PC-9 (cell line): Measurements from ENCODE around the gene FBXO7. TPM values are rescaled to one million over a fixed set of nuclear protein-coding genes. Genes with fewer than 3 reads are reported as not detected.

ENCODE experiments used
- BruUV-seq: library from RNA; stranded (reverse); fragments of 400-500 nt; replicated peaks from 2 replicates; lab custom pipeline; 2021; lab: Mats Ljungman, UMichigan
- CTCF ChIA-PET: fragments of 300-600 bp; sonication (Branson Sonifier 250); formaldehyde crosslinking; loops from one replicate; lab custom pipeline; 2022; ENCODE audit warnings: antibody characterized with exemption; lab: Charles Lee
- POLR2A ChIA-PET: fragments of 300-600 bp; sonication (Branson Sonifier 250); formaldehyde crosslinking; loops from one replicate; lab custom pipeline; 2022; ENCODE audit warnings: antibody characterized with exemption; ENCODE audit not compliant: unreplicated experiment; lab: Charles Lee
- DNase-seq, 2 experiments: peaks; one replicate each; pipeline versions ENCODE4 v3.0.0 to v3.0.0-alpha.2; 2015 to 2022; ENCODE audit warnings: mixed read lengths in 1 of 2
- H2AFZ ChIP-seq: fragments of 200-600 bp; sonication (generic); 2 replicates; pipeline ENCODE4 v1.8.1; 2017; ENCODE audit warnings: antibody characterized with exemption
- H3F3A ChIP-seq: fragments of 200-600 bp; sonication (generic); 2 replicates; pipeline ENCODE4 v1.8.1; 2017; ENCODE audit warnings: antibody characterized with exemption, mild to moderate bottlenecking, low read depth; ENCODE audit not compliant: insufficient read depth
- H3K27ac ChIP-seq: fragments of 200-600 bp; sonication (generic); 2 replicates; pipeline ENCODE4 v1.6.1; 2016; ENCODE audit warnings: mixed run types
- H3K27me3 ChIP-seq: fragments of 200-600 bp; sonication (generic); 2 replicates; pipeline ENCODE4 v1.6.1; 2016; ENCODE audit warnings: low read depth, mixed run types; ENCODE audit not compliant: insufficient read depth
- H3K36me3 ChIP-seq: fragments of 200-600 bp; sonication (generic); 2 replicates; pipeline ENCODE4 v1.6.1; 2016; ENCODE audit warnings: low read depth, mixed run types
- H3K4me1 ChIP-seq: fragments of 200-600 bp; sonication (generic); replicated peaks from 2 replicates; pipeline ENCODE4 v1.6.1; 2016; ENCODE audit warnings: mixed run types; ENCODE audit not compliant: insufficient read depth
- H3K4me2 ChIP-seq: fragments of 200-600 bp; sonication (generic); 2 replicates; pipeline ENCODE4 v1.6.1; 2017; ENCODE audit warnings: mixed run types
- H3K4me3 ChIP-seq: fragments of 200-600 bp; sonication (generic); 2 replicates; pipeline ENCODE4 v1.6.1; 2016; ENCODE audit warnings: mixed run types
- H3K79me2 ChIP-seq: fragments of 200-600 bp; sonication (generic); 2 replicates; pipeline ENCODE4 v1.6.1; 2017; ENCODE audit warnings: low read depth, mixed run types
- H3K9me2 ChIP-seq: fragments of 200-600 bp; sonication (generic); 2 replicates; pipeline ENCODE4 v1.8.1; 2017; ENCODE audit warnings: mild to moderate bottlenecking; ENCODE audit not compliant: insufficient read depth
- H3K9me3 ChIP-seq: fragments of 200-600 bp; sonication (generic); 2 replicates; pipeline ENCODE4 v1.8.1; 2016; ENCODE audit warnings: low read depth; ENCODE audit not compliant: insufficient read depth
- H4K20me1 ChIP-seq: fragments of 200-600 bp; sonication (generic); 2 replicates; pipeline ENCODE4 v1.8.1; 2017; ENCODE audit not compliant: insufficient read depth
- EZH2 ChIP-seq: fragments of 200-600 bp; sonication (generic); IDR thresholded peaks from 2 replicates; pipeline ENCODE4 v1.8.0; 2017; ENCODE audit warnings: antibody characterized with exemption, low read depth
- intact Hi-C: fragments of 100-400 bp; cut with micrococcal nuclease; formaldehyde crosslinking; loops from one replicate; pipeline ENCODE4 v1.10.0; 2022; ENCODE audit not compliant: unreplicated experiment
- total RNA-seq: library from RNA; stranded (reverse); gene quantifications from 2 replicates; pipeline ENCODE4 v1.2.3, GENCODE V29; 2021
- TF ChIP-seq, protein P1 (sequence below): fragments of 200-600 bp; sonication (generic); conservative IDR thresholded peaks from 2 replicates; pipeline ENCODE4 v1.6.1; 2017; ENCODE audit warnings: mixed run types, antibody characterized with exemption, mild to moderate bottlenecking, moderate library complexity

The FBXO7 gene
- total RNA-seq, 1 experiment from 2014 or later = 81.9 TPM

DNA sequence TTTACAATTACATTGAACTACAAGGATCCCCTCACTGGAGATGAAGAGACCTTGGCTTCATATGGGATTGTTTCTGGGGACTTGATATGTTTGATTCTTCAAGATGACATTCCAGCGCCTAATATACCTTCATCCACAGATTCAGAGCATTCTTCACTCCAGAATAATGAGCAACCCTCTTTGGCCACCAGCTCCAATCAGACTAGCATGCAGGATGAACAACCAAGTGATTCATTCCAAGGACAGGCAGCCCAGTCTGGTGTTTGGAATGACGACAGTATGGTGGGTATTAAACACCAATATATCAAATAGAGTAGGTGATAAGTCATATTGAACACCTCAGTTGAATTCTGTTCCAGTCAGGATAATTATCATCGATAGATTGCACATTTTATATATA lies 4.4 kb downstream of the FBXO7 start:
- intact Hi-C loops = loop anchor here (5.0 to 10.0 kb wide), 3 partner anchors 274 to 508 kb away; partner anchors contain the start of gene RFPL2
- ChIA-PET CTCF (no interaction called here), POLR2A (no interaction called here)
- no TSS peak for BruUV-seq
- DNase-seq = no peak
- no peaks in the 10 kb centered on the region for H3K9me3 ChIP-seq
- no peak overlapping the region for H3K27ac ChIP-seq
- H3K79me2 ChIP-seq = peaks cover 92% of the 10 kb centered on the region
- H4K20me1 ChIP-seq = peaks cover 67% of the 10 kb centered on the region
- H3K4me1 ChIP-seq = peaks cover 25% of the 10 kb centered on the region
- no peak overlapping the region for H2AFZ ChIP-seq
- no peak overlapping the region for H3K4me3 ChIP-seq
- no peaks in the 10 kb centered on the region for H3K9me2 ChIP-seq
- no peak for TF ChIP-seq EZH2
- TF ChIP-seq, protein P1, sequence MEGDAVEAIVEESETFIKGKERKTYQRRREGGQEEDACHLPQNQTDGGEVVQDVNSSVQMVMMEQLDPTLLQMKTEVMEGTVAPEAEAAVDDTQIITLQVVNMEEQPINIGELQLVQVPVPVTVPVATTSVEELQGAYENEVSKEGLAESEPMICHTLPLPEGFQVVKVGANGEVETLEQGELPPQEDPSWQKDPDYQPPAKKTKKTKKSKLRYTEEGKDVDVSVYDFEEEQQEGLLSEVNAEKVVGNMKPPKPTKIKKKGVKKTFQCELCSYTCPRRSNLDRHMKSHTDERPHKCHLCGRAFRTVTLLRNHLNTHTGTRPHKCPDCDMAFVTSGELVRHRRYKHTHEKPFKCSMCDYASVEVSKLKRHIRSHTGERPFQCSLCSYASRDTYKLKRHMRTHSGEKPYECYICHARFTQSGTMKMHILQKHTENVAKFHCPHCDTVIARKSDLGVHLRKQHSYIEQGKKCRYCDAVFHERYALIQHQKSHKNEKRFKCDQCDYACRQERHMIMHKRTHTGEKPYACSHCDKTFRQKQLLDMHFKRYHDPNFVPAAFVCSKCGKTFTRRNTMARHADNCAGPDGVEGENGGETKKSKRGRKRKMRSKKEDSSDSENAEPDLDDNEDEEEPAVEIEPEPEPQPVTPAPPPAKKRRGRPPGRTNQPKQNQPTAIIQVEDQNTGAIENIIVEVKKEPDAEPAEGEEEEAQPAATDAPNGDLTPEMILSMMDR = no peak
- no peaks in the 10 kb centered on the region for H3K27me3 ChIP-seq
- no peak overlapping the region for H3K4me2 ChIP-seq
- peaks cover 19% of the 10 kb centered on the region for H3K36me3 ChIP-seq
- H3F3A ChIP-seq = peaks cover 4% of the 10 kb centered on the region; the same call in 1 of the 2 replicates

DNA sequence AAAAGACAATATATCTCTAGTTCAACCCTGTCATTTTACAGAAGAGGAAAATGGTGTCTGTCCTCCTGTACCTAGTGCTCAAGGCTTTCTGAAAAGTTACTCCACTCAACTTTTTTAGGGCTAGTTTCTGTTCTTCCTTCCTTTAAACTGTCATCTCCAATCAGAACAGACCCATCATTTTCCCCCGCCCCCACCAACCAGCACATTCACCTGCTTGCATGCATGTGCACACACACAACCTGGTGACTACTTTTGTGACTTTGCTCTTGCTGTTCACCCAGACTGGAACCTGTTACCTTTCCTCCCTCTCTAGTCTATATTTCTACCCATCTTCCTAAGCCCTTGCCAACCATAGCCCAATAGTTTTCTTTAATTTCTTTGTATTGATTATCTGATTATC lies 5.6 kb downstream of the FBXO7 start:
- H3F3A ChIP-seq = peaks cover 4% of the 10 kb centered on the region; the same call in 1 of the 2 replicates
- H3K27me3 ChIP-seq = no peaks in the 10 kb centered on the region
- no peak for DNase-seq
- H4K20me1 ChIP-seq = peaks cover 71% of the 10 kb centered on the region
- TF ChIP-seq, protein P1 = no peak
- TF ChIP-seq EZH2 = no peak
- H3K79me2 ChIP-seq = peaks cover 90% of the 10 kb centered on the region
- no peaks in the 10 kb centered on the region for H3K9me3 ChIP-seq
- ChIA-PET CTCF (no interaction called here), POLR2A (no interaction called here)
- H3K9me2 ChIP-seq = no peaks in the 10 kb centered on the region
- H3K36me3 ChIP-seq = peaks cover 24% of the 10 kb centered on the region
- BruUV-seq = no TSS peak
- intact Hi-C loops = no loop called here
- H3K4me2 ChIP-seq = no peak overlapping the region
- no peak overlapping the region for H3K4me3 ChIP-seq
- no peak overlapping the region for H2AFZ ChIP-seq
- H3K4me1 ChIP-seq = peaks cover 24% of the 10 kb centered on the region
- no peak overlapping the region for H3K27ac ChIP-seq

DNA sequence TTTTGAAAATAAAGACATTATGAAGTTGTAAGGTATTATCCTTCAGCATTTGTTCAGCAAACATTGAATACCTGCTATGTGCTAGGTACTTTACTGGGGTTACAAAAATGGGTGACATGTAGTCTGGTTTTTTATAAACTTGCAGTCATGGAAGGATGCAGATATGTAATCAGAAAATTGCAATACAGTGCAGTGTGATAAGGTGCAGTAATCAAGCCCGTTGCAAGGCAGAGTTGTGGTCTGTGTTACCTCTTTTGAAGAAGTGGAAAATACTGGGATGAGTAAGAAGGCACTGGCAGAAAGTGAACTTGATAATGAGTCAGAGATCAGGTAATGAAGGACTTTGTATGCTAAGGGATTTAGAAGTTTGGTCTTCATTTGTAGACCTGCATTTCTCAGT lies 8.1 kb downstream of the FBXO7 start:
- peaks cover 44% of the 10 kb centered on the region for H3K36me3 ChIP-seq
- H3K79me2 ChIP-seq = peaks cover 69% of the 10 kb centered on the region
- H3K9me2 ChIP-seq = no peaks in the 10 kb centered on the region
- no peak overlapping the region for H3K27ac ChIP-seq
- H4K20me1 ChIP-seq = peaks cover 59% of the 10 kb centered on the region
- H3K9me3 ChIP-seq = no peaks in the 10 kb centered on the region
- no peaks in the 10 kb centered on the region for H3K27me3 ChIP-seq
- H3K4me1 ChIP-seq = peaks cover 9% of the 10 kb centered on the region
- H3F3A ChIP-seq = no peaks in the 10 kb centered on the region
- BruUV-seq = no TSS peak
- POLR2A ChIA-PET = no interaction called here
- TF ChIP-seq, protein P1 = no peak
- TF ChIP-seq EZH2 = no peak
- no peak overlapping the region for H3K4me2 ChIP-seq
- H3K4me3 ChIP-seq = no peak overlapping the region
- intact Hi-C loops = no loop called here
- DNase-seq = no peak
- no peak overlapping the region for H2AFZ ChIP-seq
- CTCF ChIA-PET = interaction anchor here (0.5 kb wide), 1 partner anchor 510 kb away, joined by 3 read pairs; no protein-coding TSS in a partner anchor
